ENCODE results near the gene TAF11L2. TPM values are rescaled to one million over a fixed set of nuclear protein-coding genes. Genes with fewer than 3 reads are reported as not detected.
"Not testable (repeated sequence)": the region's sequence is repeated elsewhere in the genome, so short reads cannot be mapped to it uniquely, and the experiment has no call there.

TAF11L2 gene
- total RNA-seq, 1 experiment from 2014 or later: not detected

DNA sequence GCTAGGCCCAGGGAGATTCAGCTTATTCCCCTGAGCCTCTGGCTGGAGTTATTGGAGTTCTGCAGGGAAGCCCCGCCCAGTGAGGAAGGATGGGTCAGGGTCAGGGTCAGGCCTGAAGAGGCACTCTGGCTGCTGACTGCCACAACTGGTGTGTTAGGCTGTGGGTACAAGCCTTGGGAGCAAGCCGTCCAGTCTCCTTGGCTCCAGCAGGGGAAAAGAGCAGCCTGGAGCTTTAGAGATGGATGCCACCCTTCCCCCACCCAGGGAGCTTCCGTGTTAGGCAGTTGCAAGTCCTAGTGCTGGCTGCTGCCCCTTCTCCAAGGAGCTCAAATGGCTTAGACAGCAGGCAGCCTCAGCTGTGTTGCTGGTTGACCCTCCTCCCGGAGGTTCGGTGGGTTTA is 34.4 kb upstream of the TAF11L2 start:
- peaks cover 7% of the 10 kb centered on the region for H3K9me3 Mint-ChIP-seq (ENCODE audit: low read depth, unreplicated experiment)
- CTCF ChIA-PET: no interaction called here
- no peak overlapping the region for H3K4me3 Mint-ChIP-seq (ENCODE audit: low read depth, unreplicated experiment)
- no peaks in the 10 kb centered on the region for H3K27me3 Mint-ChIP-seq (ENCODE audit: unreplicated experiment)
- TF ChIP-seq, protein P1, sequence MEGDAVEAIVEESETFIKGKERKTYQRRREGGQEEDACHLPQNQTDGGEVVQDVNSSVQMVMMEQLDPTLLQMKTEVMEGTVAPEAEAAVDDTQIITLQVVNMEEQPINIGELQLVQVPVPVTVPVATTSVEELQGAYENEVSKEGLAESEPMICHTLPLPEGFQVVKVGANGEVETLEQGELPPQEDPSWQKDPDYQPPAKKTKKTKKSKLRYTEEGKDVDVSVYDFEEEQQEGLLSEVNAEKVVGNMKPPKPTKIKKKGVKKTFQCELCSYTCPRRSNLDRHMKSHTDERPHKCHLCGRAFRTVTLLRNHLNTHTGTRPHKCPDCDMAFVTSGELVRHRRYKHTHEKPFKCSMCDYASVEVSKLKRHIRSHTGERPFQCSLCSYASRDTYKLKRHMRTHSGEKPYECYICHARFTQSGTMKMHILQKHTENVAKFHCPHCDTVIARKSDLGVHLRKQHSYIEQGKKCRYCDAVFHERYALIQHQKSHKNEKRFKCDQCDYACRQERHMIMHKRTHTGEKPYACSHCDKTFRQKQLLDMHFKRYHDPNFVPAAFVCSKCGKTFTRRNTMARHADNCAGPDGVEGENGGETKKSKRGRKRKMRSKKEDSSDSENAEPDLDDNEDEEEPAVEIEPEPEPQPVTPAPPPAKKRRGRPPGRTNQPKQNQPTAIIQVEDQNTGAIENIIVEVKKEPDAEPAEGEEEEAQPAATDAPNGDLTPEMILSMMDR (IDR thresholded peaks at IDR 0.05; ENCODE audit: unreplicated experiment): no peak
- BruUV-seq (replicated peaks): no TSS peak
- intact Hi-C loops (cut with micrococcal nuclease; ENCODE audit: unreplicated experiment): no loop called here
- no peaks in the 10 kb centered on the region for H3K36me3 Mint-ChIP-seq (ENCODE audit: insufficient read depth, unreplicated experiment)
- H3K4me1 Mint-ChIP-seq (ENCODE audit: low read depth, unreplicated experiment): no peaks in the 10 kb centered on the region
- no peak for DNase-seq
- no peak overlapping the region for H3K27ac Mint-ChIP-seq (ENCODE audit: unreplicated experiment)

DNA sequence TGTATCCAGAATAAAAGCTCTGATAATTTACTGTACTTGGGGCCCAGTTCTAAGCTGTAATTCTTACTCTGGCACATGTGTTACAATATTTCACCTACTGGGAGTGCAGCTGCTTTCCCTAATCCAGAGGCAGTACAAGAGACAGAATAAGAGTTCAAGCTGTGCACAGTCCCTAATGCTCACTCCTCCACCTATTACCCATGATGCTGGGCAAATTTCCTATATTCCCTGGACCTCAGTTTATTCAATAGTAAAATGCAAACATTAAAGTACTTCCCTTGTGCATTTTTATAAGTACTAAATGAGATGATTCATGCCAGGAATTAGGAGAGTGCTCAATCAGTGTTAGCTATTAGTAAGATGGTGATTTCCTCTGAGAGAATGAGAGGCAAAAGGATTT is 28.0 kb upstream of the TAF11L2 start:
- intact Hi-C loops (cut with micrococcal nuclease; ENCODE audit: unreplicated experiment): no loop called here
- Mint-ChIP-seq H3K27ac (ENCODE audit: unreplicated experiment) (no peak overlapping the region), H3K4me3 (ENCODE audit: low read depth, unreplicated experiment) (no peak overlapping the region), H3K27me3 (ENCODE audit: unreplicated experiment) (peaks cover 10% of the 10 kb centered on the region), H3K36me3 (ENCODE audit: insufficient read depth, unreplicated experiment) (no peaks in the 10 kb centered on the region), H3K9me3 (ENCODE audit: low read depth, unreplicated experiment) (no peaks in the 10 kb centered on the region), H3K4me1 (ENCODE audit: low read depth, unreplicated experiment) (no peaks in the 10 kb centered on the region)
- TF ChIP-seq, protein P1 (IDR thresholded peaks at IDR 0.05; ENCODE audit: unreplicated experiment): no peak
- no peak for DNase-seq
- no TSS peak for BruUV-seq (replicated peaks)
- CTCF ChIA-PET: no interaction called here

GRCh38 chr5:17475064-17475463 is 23.0 kb upstream of the TAF11L2 start:
- BruUV-seq (replicated peaks); intact Hi-C loops (cut with micrococcal nuclease; ENCODE audit: unreplicated experiment); CTCF ChIA-PET; DNase-seq; H3K9me3 Mint-ChIP-seq (ENCODE audit: low read depth, unreplicated experiment); H3K27ac Mint-ChIP-seq (ENCODE audit: unreplicated experiment); H3K4me1 Mint-ChIP-seq (ENCODE audit: low read depth, unreplicated experiment); H3K36me3 Mint-ChIP-seq (ENCODE audit: insufficient read depth, unreplicated experiment); H3K4me3 Mint-ChIP-seq (ENCODE audit: low read depth, unreplicated experiment): not testable (repeated sequence)
- H3K27me3 Mint-ChIP-seq (ENCODE audit: unreplicated experiment): peaks cover 30% of the 10 kb centered on the region

DNA sequence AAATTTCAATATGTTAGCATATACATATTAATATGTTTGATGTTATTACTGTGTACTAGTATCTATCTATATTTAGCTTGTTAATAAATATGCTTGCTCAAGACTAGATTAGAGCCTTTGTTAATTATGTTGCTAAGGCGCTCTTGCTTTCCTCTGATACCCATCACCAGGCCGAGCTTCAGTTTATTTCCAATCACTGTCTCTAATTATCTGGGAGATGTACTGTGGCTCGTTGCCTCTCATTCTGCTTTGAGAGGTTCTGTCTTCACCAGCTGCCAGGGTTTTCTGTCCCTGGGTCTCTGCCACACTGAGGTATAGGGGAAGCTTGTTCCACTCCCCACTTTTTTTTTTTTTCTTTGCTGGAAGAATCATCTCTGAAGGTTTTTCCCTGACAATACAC is 21.0 kb upstream of the TAF11L2 start:
- Mint-ChIP-seq H3K9me3 (ENCODE audit: low read depth, unreplicated experiment) (no peaks in the 10 kb centered on the region), H3K4me1 (ENCODE audit: low read depth, unreplicated experiment) (no peaks in the 10 kb centered on the region), H3K27ac (ENCODE audit: unreplicated experiment) (no peak overlapping the region), H3K36me3 (ENCODE audit: insufficient read depth, unreplicated experiment) (no peaks in the 10 kb centered on the region), H3K4me3 (ENCODE audit: low read depth, unreplicated experiment) (no peak overlapping the region), H3K27me3 (ENCODE audit: unreplicated experiment) (peaks cover 35% of the 10 kb centered on the region)
- intact Hi-C loops (cut with micrococcal nuclease; ENCODE audit: unreplicated experiment): no loop called here
- TF ChIP-seq, protein P1 (IDR thresholded peaks at IDR 0.05; ENCODE audit: unreplicated experiment): no peak
- CTCF ChIA-PET: no interaction called here
- no peak for DNase-seq
- no TSS peak for BruUV-seq (replicated peaks)

GRCh38 chr5:17477573-17478265 is 20.3 kb upstream of the TAF11L2 start:
- H3K4me1 Mint-ChIP-seq (ENCODE audit: low read depth, unreplicated experiment): no peaks in the 10 kb centered on the region
- peaks cover 37% of the 10 kb centered on the region for H3K27me3 Mint-ChIP-seq (ENCODE audit: unreplicated experiment)
- H3K36me3 Mint-ChIP-seq (ENCODE audit: insufficient read depth, unreplicated experiment): no peaks in the 10 kb centered on the region
- H3K4me3 Mint-ChIP-seq (ENCODE audit: low read depth, unreplicated experiment): no peak overlapping the region
- CTCF ChIA-PET: no interaction called here
- no peak overlapping the region for H3K27ac Mint-ChIP-seq (ENCODE audit: unreplicated experiment)
- no peak for DNase-seq
- intact Hi-C loops (cut with micrococcal nuclease; ENCODE audit: unreplicated experiment): no loop called here
- TF ChIP-seq, protein P1 (IDR thresholded peaks at IDR 0.05; ENCODE audit: unreplicated experiment): no peak
- no peaks in the 10 kb centered on the region for H3K9me3 Mint-ChIP-seq (ENCODE audit: low read depth, unreplicated experiment)
- BruUV-seq (replicated peaks): no TSS peak

Data from Calu3 (cell line).